Lower leg skin (tissue), 4 donors: ENCODE data around the gene CLIC3. TPM values are rescaled to one million over a fixed set of nuclear protein-coding genes. Genes with fewer than 3 reads are reported as not detected.

Source experiments
- DNase-seq, 2 donors: peaks; one replicate each; pipeline ENCODE4 v3.0.0-alpha.2; 2019; ENCODE audit warnings: low spot score in 2 of 2
- H3K4me3 ChIP-seq: fragments of 200-600 bp; sonication (generic); 2 replicates; pipeline ENCODE4 v1.5.1; 2017; ENCODE audit warnings: mild to moderate bottlenecking, low read depth; ENCODE audit not compliant: poor library complexity, severe bottlenecking
- POLR2A ChIP-seq, 2 donors: fragments of 450-650 bp; IDR thresholded peaks; one replicate each; pipeline ENCODE4 v1.6.1; 2016 to 2017; ENCODE audit warnings: antibody characterized with exemption in 2 of 2, mild to moderate bottlenecking in 1 of 2, moderate library complexity in 1 of 2
- WGBS, 2 donors: methylation state at CpG; one replicate each; pipeline ENCODE4 v1.1.5; 2018; 5-methylcytosine and 5-hydroxymethylcytosine counted together
- intact Hi-C: fragments of 100-400 bp; cut with DNase I; formaldehyde crosslinking; loops from one replicate; pipeline ENCODE4 v1.15.0; 2023; ENCODE audit warnings: low total_unique reads
- total RNA-seq, 4 donors: library from RNA; depleted of rRNA; stranded (reverse); fragments of >200 nt; gene quantifications; one replicate each; pipeline ENCODE4 v1.1.0, GENCODE V29; 2016
- TF ChIP-seq, protein P1 (sequence below), 3 donors: fragments of 450-650 bp; IDR thresholded peaks; one replicate each; pipeline ENCODE4 v1.5.1; 2016; ENCODE audit warnings: antibody characterized with exemption in 3 of 3, mild to moderate bottlenecking in 3 of 3, moderate library complexity in 2 of 3

Gene CLIC3
- total RNA-seq, 4 donors from 2014 or later = 114 to 328 (median 163) TPM

GRCh38 chr9:137017791-137018497, 21.6 kb upstream of the CLIC3 start:
- DNase-seq = no peak
- H3K4me3 ChIP-seq = no peak overlapping the region
- intact Hi-C loops = no loop called here
- TF ChIP-seq POLR2A (IDR thresholded peaks at IDR 0.05) = no peak
- TF ChIP-seq, protein P1, sequence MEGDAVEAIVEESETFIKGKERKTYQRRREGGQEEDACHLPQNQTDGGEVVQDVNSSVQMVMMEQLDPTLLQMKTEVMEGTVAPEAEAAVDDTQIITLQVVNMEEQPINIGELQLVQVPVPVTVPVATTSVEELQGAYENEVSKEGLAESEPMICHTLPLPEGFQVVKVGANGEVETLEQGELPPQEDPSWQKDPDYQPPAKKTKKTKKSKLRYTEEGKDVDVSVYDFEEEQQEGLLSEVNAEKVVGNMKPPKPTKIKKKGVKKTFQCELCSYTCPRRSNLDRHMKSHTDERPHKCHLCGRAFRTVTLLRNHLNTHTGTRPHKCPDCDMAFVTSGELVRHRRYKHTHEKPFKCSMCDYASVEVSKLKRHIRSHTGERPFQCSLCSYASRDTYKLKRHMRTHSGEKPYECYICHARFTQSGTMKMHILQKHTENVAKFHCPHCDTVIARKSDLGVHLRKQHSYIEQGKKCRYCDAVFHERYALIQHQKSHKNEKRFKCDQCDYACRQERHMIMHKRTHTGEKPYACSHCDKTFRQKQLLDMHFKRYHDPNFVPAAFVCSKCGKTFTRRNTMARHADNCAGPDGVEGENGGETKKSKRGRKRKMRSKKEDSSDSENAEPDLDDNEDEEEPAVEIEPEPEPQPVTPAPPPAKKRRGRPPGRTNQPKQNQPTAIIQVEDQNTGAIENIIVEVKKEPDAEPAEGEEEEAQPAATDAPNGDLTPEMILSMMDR (IDR thresholded peaks at IDR 0.05) = no peak
- WGBS, 2 donors = 93 to 95% methylated on average over 24 to 38 of the region's 45 CpGs

GRCh38 chr9:137017071-137017470, 20.7 kb upstream of the CLIC3 start:
- intact Hi-C loops = no loop called here
- WGBS, 2 donors = 94 to 97% methylated on average over 26 to 27 of the region's 28 CpGs
- no peak for DNase-seq
- H3K4me3 ChIP-seq = no peak overlapping the region
- no peak for TF ChIP-seq POLR2A (IDR thresholded peaks at IDR 0.05)
- TF ChIP-seq, protein P1 (IDR thresholded peaks at IDR 0.05) = no peak

GRCh38 chr9:137016436-137016835, 20.1 kb upstream of the CLIC3 start:
- no peak for DNase-seq
- no peak overlapping the region for H3K4me3 ChIP-seq
- intact Hi-C loops = no loop called here
- TF ChIP-seq, protein P1 (IDR thresholded peaks at IDR 0.05) = no peak
- no peak for TF ChIP-seq POLR2A (IDR thresholded peaks at IDR 0.05)
- 91 to 94% methylated on average over 6 to 10 of the region's 16 CpGs for WGBS, 2 donors

DNA sequence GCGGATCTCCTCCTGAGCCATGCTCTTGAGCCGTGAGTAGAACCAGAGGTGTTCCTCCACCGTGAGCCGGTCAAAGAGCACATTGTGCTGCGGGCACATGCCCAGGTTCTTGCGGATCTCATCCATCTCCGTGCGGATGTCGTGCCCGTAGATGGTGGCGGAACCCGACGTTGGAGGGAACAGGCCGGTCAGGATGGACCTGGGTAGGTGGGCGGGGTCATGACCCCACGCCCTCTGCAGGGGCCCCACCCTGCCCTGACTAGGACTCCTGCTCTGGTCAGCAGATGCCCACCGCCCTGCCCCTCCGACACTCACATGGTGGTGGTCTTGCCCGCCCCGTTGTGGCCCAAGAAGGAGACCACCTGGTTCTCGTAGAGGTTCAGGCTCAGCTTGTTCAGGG, 19.6 kb upstream of the CLIC3 start:
- DNase-seq = no peak
- no peak overlapping the region for H3K4me3 ChIP-seq
- intact Hi-C loops = no loop called here
- TF ChIP-seq, protein P1 (IDR thresholded peaks at IDR 0.05) = no peak
- no peak for TF ChIP-seq POLR2A (IDR thresholded peaks at IDR 0.05)
- 97 to 98% methylated on average over 20 to 21 of the region's 21 CpGs for WGBS, 2 donors

DNA sequence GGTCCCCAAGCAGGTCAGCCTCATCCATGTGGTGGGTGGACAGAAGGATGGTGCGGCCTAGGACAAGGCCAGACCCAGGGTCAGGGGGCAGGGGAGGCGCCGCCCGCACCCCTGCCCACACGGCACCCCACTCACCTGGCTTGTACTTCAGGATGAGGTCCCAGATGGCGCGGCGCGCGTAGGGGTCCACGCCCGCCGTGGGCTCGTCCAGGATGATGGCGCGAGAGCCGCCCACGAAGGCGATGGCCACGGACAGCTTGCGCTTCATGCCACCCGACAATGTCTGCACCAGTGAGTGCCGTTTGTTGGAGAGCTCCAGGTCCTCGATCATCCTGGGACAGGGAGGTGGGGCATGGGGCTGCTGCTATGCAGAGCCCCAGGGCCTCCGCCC, 19.2 kb upstream of the CLIC3 start:
- intact Hi-C loops = no loop called here
- DNase-seq = no peak
- H3K4me3 ChIP-seq = no peak overlapping the region
- TF ChIP-seq, protein P1 (IDR thresholded peaks at IDR 0.05) = no peak
- no peak for TF ChIP-seq POLR2A (IDR thresholded peaks at IDR 0.05)
- 95 to 98% methylated on average over 25 of the region's 25 CpGs for WGBS, 2 donors
